A549 (cell line): ENCODE measurements around the gene GMDS.

ENCODE experiments used
- CBX8 ChIP-seq: fragments of 200-600 bp; sonication (generic); IDR thresholded peaks from 2 replicates; pipeline ENCODE4 v1.6.1; 2016
- CEBPB ChIP-seq, 2 experiments: fragments of >200 bp in 1 of 2; sonication (Bioruptor Twin) in 1 of 2; formaldehyde crosslinking in 1 of 2; IDR thresholded peaks; 2 replicates each; pipeline ENCODE4 v1.6.1; 2012 to 2016
- HDAC2 ChIP-seq: fragments of 200-600 bp; sonication (generic); IDR thresholded peaks from 2 replicates; pipeline ENCODE4 v1.6.1; 2016
- MYC ChIP-seq: IDR thresholded peaks from 2 replicates; pipeline ENCODE4 v1.6.1; 2012; ENCODE audit warnings: mild to moderate bottlenecking, inconsistent platforms, low read length, improper control_type of control experiment, borderline replicate concordance
- RAD21 ChIP-seq, 2 experiments: fragments of >200 bp in 1 of 2; sonication (Bioruptor Twin) in 1 of 2; formaldehyde crosslinking in 1 of 2; IDR thresholded peaks in 1 of 2; conservative IDR thresholded peaks in 1 of 2; 2 replicates in 1 of 2; 3 replicates in 1 of 2; pipeline ENCODE4 v1.6.1; 2012 to 2018; ENCODE audit warnings: inconsistent platforms in 1 of 2
- RFX5 ChIP-seq: fragments of 450-650 bp; IDR thresholded peaks from 2 replicates; pipeline ENCODE4 v1.7.1; 2014; ENCODE audit warnings: antibody characterized with exemption, mild to moderate bottlenecking, moderate library complexity
- TF ChIP-seq, protein P1 (sequence below): fragments of >200 bp; sonication (Bioruptor Twin); formaldehyde crosslinking; IDR thresholded peaks from 3 replicates; pipeline ENCODE4 v1.5.1; 2016

DNA sequence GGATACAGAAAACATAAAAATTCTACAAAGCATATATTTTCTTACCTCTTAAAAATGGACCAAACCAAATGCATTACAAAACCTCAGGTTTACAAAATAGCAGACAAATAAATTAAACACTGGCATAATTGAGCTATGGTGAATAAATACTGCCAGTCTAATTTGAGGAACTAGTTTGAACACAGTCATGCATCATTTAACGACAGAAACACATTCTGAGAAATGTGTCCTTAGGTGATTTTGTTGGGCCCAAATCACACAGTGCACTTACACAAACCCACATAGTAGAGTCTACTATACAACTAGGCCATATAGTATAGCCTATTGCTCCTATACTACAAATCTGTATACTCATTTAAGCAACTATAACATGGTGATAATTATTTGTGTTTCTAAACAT, 420.1 kb downstream of the GMDS start:
- TF ChIP-seq HDAC2 = no peak
- TF ChIP-seq, protein P1, sequence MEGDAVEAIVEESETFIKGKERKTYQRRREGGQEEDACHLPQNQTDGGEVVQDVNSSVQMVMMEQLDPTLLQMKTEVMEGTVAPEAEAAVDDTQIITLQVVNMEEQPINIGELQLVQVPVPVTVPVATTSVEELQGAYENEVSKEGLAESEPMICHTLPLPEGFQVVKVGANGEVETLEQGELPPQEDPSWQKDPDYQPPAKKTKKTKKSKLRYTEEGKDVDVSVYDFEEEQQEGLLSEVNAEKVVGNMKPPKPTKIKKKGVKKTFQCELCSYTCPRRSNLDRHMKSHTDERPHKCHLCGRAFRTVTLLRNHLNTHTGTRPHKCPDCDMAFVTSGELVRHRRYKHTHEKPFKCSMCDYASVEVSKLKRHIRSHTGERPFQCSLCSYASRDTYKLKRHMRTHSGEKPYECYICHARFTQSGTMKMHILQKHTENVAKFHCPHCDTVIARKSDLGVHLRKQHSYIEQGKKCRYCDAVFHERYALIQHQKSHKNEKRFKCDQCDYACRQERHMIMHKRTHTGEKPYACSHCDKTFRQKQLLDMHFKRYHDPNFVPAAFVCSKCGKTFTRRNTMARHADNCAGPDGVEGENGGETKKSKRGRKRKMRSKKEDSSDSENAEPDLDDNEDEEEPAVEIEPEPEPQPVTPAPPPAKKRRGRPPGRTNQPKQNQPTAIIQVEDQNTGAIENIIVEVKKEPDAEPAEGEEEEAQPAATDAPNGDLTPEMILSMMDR = no peak
- TF ChIP-seq CBX8 = no peak
- no peak for TF ChIP-seq MYC
- TF ChIP-seq RAD21 (conservative IDR thresholded peaks at IDR 0.05 in 1 of 2, IDR thresholded peaks at IDR 0.05 in 1 of 2) = no peak
- TF ChIP-seq RFX5 = no peak
- no peak for TF ChIP-seq CEBPB (IDR thresholded peaks at IDR 0.05)
